Keratinocyte (primary cell): Measurements from ENCODE around the gene RAB30. TPM values are rescaled to one million over a fixed set of nuclear protein-coding genes. Genes with fewer than 3 reads are reported as not detected.
"Not testable (repeated sequence)": the region's sequence is repeated elsewhere in the genome, so short reads cannot be mapped to it uniquely, and the experiment has no call there.

Source experiments
- DNase-seq: peaks from one replicate; pipeline ENCODE4 v3.0.0-alpha.2; 2011; ENCODE audit warnings: low read depth, missing footprints, low spot score
- FAIRE-seq: peaks from 2 replicates; lab custom pipeline; 2011; peaks lifted over from hg19 to GRCh38; lab: Jason Lieb, UNC
- H2AFZ ChIP-seq: 2 replicates; pipeline ENCODE4 v1.6.0; 2012; ENCODE audit warnings: low read length, control low read depth, inconsistent platforms; ENCODE audit not compliant: control insufficient read depth
- H3K27ac ChIP-seq: 2 replicates; pipeline ENCODE4 v1.5.1; 2011; ENCODE audit warnings: low read length; ENCODE audit not compliant: control insufficient read depth, insufficient read depth
- H3K27me3 ChIP-seq: 3 replicates; pipeline ENCODE4 v1.6.0; 2011; ENCODE audit warnings: low read length; ENCODE audit not compliant: control insufficient read depth, insufficient read depth; ENCODE audit errors: extremely low read depth
- H3K36me3 ChIP-seq, 2 experiments: 2 replicates in 1 of 2; 3 replicates in 1 of 2; pipeline ENCODE4 v1.5.1; 2011; ENCODE audit warnings: low read length in 2 of 2, mild to moderate bottlenecking in 1 of 2; ENCODE audit not compliant: control insufficient read depth in 2 of 2, insufficient read depth in 2 of 2; ENCODE audit errors: extremely low read depth in 1 of 2
- H3K4me1 ChIP-seq: 3 replicates; pipeline ENCODE4 v1.5.1; 2011; ENCODE audit warnings: low read length; ENCODE audit not compliant: control insufficient read depth, insufficient read depth; ENCODE audit errors: extremely low read depth
- H3K4me2 ChIP-seq: 3 replicates; pipeline ENCODE4 v1.6.0; 2011; ENCODE audit warnings: low read depth, low read length; ENCODE audit not compliant: control insufficient read depth, insufficient read depth; ENCODE audit errors: extremely low read depth
- H3K4me3 ChIP-seq, 3 experiments: fragments of 200-600 bp in 1 of 3; sonication (generic) in 1 of 3; 2 replicates in 2 of 3; 3 replicates in 1 of 3; pipeline ENCODE4 v1.5.1; 2011 to 2016; ENCODE audit warnings: low read length in 3 of 3, mild to moderate bottlenecking in 3 of 3, control low read depth in 2 of 3, inconsistent platforms in 1 of 3, low read depth in 1 of 3, mixed read lengths in 1 of 3, mixed run types in 1 of 3, moderate library complexity in 1 of 3; ENCODE audit not compliant: control insufficient read depth in 2 of 3, insufficient read depth in 2 of 3; ENCODE audit errors: extremely low read depth in 1 of 3
- H3K79me2 ChIP-seq: 2 replicates; pipeline ENCODE4 v1.6.0; 2012; ENCODE audit warnings: low read length; ENCODE audit not compliant: control insufficient read depth, insufficient read depth
- H3K9ac ChIP-seq: 3 replicates; pipeline ENCODE4 v1.6.0; 2011; ENCODE audit warnings: low read length; ENCODE audit not compliant: control insufficient read depth, insufficient read depth; ENCODE audit errors: extremely low read depth
- H3K9me1 ChIP-seq: 3 replicates; pipeline ENCODE4 v1.6.0; 2011; ENCODE audit warnings: low read length; ENCODE audit not compliant: control insufficient read depth, insufficient read depth; ENCODE audit errors: extremely low read depth
- H3K9me3 ChIP-seq: 2 replicates; pipeline ENCODE4 v1.5.1; 2012; ENCODE audit warnings: low read depth, low read length; ENCODE audit not compliant: control insufficient read depth
- H4K20me1 ChIP-seq: 3 replicates; pipeline ENCODE4 v1.6.0; 2011; ENCODE audit warnings: low read length; ENCODE audit not compliant: control insufficient read depth, insufficient read depth; ENCODE audit errors: extremely low read depth
- EZH2 ChIP-seq: IDR thresholded peaks from one replicate; pipeline ENCODE4 v1.6.1; 2012; ENCODE audit warnings: inconsistent platforms, mild to moderate bottlenecking, low read length, moderate library complexity
- dilution Hi-C: fragments of 300-500 bp; cut with MboI; formaldehyde crosslinking; loops from one replicate; pipeline ENCODE4 v1.7.0; 2020; ENCODE audit warnings: low sequenced_read_pairs; ENCODE audit not compliant: extremely low pct_ligation_motif_present
- polyA plus RNA-seq, 5 experiments: library from polyadenylated mRNA; depleted of rRNA in 3 of 5; stranded (reverse) in 3 of 5; stranded (forward) in 1 of 5; unstranded in 1 of 5; fragments of >200 nt; gene quantifications; 1 replicate in 1 of 5; 2 replicates in 3 of 5; 3 replicates in 1 of 5; pipeline versions ENCODE4 v1.2.1 to v1.2.3, GENCODE V29; 2011 to 2012; ENCODE audit warnings: missing spikeins in 2 of 5, low read depth in 1 of 5, low replicate concordance in 1 of 5
- TF ChIP-seq, protein P1 (sequence below), 3 experiments: IDR thresholded peaks in 1 of 3; conservative IDR thresholded peaks in 1 of 3; optimal IDR thresholded peaks in 1 of 3; 2 replicates in 2 of 3; 3 replicates in 1 of 3; pipeline versions ENCODE3 to v1.5.1; 2011; ENCODE audit warnings: low read length in 3 of 3, mild to moderate bottlenecking in 3 of 3, moderate library complexity in 2 of 3, control low read depth in 1 of 3, inconsistent platforms in 1 of 3; ENCODE audit not compliant: insufficient read depth in 2 of 3; ENCODE audit errors: extremely low read depth in 1 of 3

Gene RAB30
- polyA plus RNA-seq, 1 donor (not counting 4 experiments of a cell fraction or from before 2014, with no cell fraction given): 9.3 TPM

DNA sequence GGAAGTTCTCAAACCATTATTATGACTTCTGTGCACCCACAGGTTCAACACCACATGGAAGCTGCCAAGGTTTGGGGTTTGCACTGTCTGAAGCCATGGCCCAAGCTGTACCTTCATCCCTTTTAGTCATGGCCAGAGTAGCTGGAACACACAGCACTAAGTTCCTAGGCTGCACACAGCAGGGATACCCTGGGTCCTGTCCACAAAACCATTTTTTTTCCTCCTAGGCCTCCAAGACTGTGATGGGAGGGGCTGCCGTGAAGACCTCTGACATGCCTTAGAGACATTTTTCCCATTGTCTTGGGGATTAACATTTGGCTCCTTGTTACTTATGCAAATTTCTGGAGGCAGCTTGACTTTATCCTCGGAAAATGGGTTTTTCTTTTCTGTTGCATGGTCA, 127.5 kb downstream of the RAB30 start:
- no peaks in the 10 kb centered on the region for H3K27me3 ChIP-seq
- no peak overlapping the region for H3K9ac ChIP-seq
- no peaks in the 10 kb centered on the region for H4K20me1 ChIP-seq
- no peaks in the 10 kb centered on the region for H3K4me1 ChIP-seq
- no peaks in the 10 kb centered on the region for H3K9me3 ChIP-seq
- H3K36me3 ChIP-seq: no peaks in the 10 kb centered on the region
- TF ChIP-seq, protein P1, sequence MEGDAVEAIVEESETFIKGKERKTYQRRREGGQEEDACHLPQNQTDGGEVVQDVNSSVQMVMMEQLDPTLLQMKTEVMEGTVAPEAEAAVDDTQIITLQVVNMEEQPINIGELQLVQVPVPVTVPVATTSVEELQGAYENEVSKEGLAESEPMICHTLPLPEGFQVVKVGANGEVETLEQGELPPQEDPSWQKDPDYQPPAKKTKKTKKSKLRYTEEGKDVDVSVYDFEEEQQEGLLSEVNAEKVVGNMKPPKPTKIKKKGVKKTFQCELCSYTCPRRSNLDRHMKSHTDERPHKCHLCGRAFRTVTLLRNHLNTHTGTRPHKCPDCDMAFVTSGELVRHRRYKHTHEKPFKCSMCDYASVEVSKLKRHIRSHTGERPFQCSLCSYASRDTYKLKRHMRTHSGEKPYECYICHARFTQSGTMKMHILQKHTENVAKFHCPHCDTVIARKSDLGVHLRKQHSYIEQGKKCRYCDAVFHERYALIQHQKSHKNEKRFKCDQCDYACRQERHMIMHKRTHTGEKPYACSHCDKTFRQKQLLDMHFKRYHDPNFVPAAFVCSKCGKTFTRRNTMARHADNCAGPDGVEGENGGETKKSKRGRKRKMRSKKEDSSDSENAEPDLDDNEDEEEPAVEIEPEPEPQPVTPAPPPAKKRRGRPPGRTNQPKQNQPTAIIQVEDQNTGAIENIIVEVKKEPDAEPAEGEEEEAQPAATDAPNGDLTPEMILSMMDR (optimal IDR thresholded peaks at IDR 0.05 in 1 of 3, IDR thresholded peaks at IDR 0.05 in 1 of 3, conservative IDR thresholded peaks at IDR 0.05 in 1 of 3; ENCODE audit: extremely low read depth in 1 of 3, insufficient read depth in 2 of 3, low read length in 3 of 3): no peak
- no peak for TF ChIP-seq EZH2
- FAIRE-seq (no peak), DNase-seq (no peak)
- no peaks in the 10 kb centered on the region for H3K9me1 ChIP-seq
- no peaks in the 10 kb centered on the region for H3K79me2 ChIP-seq
- dilution Hi-C loops: no loop called here
- no peak overlapping the region for H3K4me2 ChIP-seq
- H3K4me3 ChIP-seq: no peak overlapping the region
- no peak overlapping the region for H3K27ac ChIP-seq
- H2AFZ ChIP-seq: no peak overlapping the region

- H3K79me2 ChIP-seq, H3K9me3 ChIP-seq, H4K20me1 ChIP-seq, H3K9ac ChIP-seq, H3K36me3 ChIP-seq, H3K27me3 ChIP-seq, H2AFZ ChIP-seq, H3K9me1 ChIP-seq, H3K27ac ChIP-seq, dilution Hi-C loops, H3K4me3 ChIP-seq, DNase-seq, FAIRE-seq, H3K4me1 ChIP-seq, H3K4me2 ChIP-seq: not testable (repeated sequence)
Observed at GRCh38 chr11:82943430-82943829, 128.3 kb downstream of the RAB30 start.

- Histone ChIP-seq H4K20me1 (no peaks in the 10 kb centered on the region), H3K9me1 (no peaks in the 10 kb centered on the region), H3K9me3 (no peaks in the 10 kb centered on the region), H3K9ac (no peak overlapping the region), H3K79me2 (no peaks in the 10 kb centered on the region), H3K36me3 (no peaks in the 10 kb centered on the region), H3K27me3 (no peaks in the 10 kb centered on the region), H3K4me3 (no peak overlapping the region), H3K27ac (no peak overlapping the region), H3K4me1 (no peaks in the 10 kb centered on the region), H2AFZ (no peak overlapping the region), H3K4me2 (no peak overlapping the region)
- TF ChIP-seq EZH2: no peak
- TF ChIP-seq, protein P1 (optimal IDR thresholded peaks at IDR 0.05 in 1 of 3, IDR thresholded peaks at IDR 0.05 in 1 of 3, conservative IDR thresholded peaks at IDR 0.05 in 1 of 3; ENCODE audit: extremely low read depth in 1 of 3, insufficient read depth in 2 of 3, low read length in 3 of 3): no peak
- FAIRE-seq (no peak), DNase-seq (no peak)
- dilution Hi-C loops: no loop called here
Observed at GRCh38 chr11:82942376-82942775, 129.3 kb downstream of the RAB30 start.
